ENCODE measurements around the gene DNM1.

Gene DNM1

DNA sequence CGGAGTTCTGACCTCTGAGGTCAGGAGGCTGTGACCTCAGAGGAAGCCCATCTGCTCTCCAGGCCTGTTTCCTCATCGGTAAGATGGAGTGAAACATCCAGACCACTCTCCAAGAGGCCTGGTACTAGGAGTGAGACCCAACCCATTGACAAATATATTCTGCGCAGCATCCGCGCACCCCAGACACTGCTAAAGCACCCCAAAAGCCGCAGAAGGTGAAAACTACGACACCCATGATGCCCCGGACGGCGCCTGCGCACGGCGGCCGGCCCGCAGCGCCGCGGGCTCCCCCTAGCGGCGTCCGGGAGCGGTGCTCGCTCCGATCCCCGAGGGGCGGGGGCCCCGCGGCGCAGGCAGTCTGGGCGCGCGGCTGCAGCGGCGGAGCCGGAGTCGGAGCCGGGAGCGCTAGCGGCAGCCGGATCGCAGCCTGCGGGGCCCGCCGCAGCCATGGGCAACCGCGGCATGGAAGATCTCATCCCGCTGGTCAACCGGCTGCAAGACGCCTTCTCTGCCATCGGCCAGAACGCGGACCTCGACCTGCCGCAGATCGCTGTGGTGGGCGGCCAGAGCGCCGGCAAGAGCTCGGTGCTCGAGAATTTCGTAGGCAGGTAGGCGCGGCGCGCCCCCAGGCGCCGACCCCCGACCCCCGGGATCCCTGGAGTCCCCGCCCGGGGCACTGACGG is at the start of gene DNM1:
DNM1 (plus strand) TSS at position 356 of the 683 bp plus-strand sequence; CDS start at position 448, 92 bp downstream.
- peak; percentile 79 to 82 for DNase-seq

DNA sequence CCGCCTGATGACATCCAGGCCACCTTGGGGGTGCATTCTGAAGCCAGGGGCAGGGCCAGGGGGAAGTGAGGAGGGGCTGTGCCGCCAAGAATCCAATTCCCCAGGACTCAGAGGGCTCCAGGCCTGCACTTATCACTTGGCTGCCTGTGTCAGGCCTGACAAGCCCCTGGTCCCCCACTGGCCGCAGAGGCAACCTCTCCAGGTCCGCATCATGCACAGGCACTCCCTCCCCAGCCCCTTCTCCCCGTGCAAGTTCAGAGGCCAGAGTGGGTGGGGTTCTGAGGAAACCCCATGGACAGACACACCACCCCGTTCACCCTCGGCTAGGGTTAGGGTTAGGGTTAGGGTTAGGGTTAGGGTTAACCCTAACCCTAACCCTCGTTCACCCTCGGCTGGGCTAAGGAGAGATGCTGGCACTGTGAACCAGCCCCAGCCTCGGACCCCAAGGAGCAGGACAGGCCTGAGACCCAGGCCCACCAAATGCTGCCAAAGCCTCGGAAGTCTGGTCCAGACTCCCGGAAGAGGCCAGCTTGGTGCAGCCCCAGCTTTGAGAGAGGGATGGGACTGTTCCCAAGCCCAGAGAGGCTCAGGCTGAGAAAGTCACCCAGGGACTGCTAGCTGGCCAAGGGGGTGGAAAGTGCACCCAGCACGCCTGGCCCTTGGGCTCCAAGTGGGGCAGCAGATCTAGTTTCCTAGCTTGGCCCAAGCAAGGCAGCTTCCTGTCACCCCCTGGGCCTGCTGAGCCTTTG is 49.1 kb upstream of the DNM1 start:
- DNase-seq, result no peak

DNA sequence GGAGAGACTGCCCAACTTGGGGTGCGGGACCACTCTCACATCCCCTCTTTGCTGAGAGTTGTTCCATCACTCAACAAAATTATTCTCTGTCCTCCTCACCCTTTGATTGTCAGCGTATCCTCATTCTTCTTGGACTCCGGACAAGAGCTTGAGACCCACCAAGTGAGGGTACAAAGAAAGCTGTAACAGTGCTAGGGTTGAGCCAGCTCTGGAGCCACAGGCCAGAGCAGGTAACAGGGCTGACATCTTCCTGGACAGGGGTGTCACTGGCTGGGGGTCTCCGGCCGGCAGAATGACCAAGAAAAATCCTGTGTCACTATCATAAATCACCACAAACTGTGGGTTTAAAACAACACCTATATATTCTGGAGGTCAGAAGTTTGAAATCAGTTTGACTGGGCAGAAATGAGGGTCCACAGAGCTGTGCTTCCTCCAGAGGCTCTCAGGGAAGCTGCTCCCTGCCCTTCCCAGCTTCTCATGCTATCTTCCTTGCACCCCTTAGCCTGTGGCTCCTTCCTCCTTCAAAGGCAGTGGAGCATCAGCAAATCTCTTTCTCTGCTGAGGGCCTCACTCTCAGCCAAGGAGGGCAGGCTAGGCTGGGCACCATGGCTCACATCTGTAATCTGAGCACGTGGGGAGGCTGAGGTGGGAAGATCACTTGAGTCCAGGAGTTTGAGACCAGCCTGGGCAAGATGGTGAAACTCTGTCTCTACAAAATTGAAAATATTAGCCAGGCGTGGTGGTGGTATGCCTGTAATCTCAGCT is 47.3 kb upstream of the DNM1 start:
- DNase-seq, result no peak

DNA sequence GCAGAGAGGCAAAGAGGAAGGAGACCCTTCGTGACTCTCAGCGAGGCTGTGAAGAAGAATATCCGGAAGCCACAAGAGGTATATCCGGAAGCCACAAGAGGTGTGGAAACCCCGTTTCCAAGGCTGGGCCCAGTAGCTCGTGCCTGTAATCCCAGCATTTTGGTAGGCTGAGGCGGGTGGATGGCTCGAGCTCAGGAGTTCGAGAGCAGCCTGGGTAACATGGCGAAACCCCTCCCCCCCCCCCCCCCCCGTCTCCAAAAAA is 43.7 kb upstream of the DNM1 start:
- peak; percentile 56 to 72 for DNase-seq

DNA sequence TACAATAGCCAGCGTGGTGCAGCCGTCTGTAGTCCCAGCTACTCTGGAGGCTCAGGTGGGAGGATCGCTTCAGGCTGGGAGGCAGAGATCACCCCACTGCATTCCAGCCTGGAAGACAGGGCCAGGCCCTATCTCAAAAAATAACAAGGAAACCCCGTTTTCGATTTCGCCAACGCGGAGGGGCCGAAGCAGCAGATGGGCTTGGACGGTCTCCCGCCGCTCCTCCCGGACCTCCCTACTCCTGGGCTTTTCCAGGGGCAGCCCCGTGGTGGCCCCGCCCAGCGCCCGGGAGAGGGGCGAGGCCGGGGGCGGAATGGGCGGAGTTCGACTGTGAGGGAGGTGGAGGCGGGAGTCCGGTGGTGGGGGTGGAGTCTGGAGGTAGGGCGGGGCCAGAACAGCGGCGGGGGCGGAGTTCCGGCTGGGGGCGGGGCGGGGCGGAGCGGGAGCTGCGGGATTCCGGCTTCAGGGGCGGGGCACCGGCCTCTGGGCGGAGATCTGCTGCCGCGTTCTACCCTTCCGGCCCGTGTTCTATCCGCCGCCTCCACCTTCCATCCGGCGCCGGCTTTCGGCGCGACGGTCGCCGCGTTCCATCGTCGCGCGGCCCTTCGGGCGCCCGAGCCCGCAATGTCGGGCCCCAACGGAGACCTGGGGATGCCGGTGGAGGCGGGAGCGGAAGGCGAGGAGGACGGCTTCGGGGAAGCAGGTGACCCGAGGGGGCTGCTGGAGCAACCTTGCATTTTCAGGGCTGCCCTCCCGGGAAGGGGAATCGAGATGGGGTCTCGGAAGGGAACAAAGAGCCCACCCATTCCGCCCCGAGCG is 43.2 kb upstream of the DNM1 start, which contains the start of gene BBLN:
BBLN (plus strand) TSS at position 482 of the 819 bp plus-strand sequence; CDS start at position 625, 143 bp downstream.
- DNase-seq, result peak; percentile 92 to 93

DNA sequence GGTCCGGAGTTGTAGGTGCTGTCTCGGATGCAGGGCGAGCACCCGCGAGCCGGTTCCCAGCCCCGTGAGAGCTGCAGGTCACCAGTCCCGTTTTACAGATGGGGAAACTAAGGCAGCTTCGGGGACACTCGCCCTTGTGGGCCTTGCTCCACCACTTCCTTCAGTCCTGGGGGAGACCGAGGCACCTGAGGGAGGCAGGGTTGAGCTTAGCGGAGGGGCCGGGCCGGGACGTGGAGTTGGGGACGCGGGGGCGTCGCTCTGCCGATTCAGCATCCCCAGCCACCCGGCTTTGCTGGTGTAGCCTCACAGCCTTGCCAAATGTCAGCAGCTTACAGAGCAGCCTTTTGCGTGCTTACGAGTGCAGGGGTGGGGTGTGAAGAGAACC is 42.6 kb upstream of the DNM1 start:
- DNase-seq, result peak in 1 of 2 donors; percentile 21

DNA sequence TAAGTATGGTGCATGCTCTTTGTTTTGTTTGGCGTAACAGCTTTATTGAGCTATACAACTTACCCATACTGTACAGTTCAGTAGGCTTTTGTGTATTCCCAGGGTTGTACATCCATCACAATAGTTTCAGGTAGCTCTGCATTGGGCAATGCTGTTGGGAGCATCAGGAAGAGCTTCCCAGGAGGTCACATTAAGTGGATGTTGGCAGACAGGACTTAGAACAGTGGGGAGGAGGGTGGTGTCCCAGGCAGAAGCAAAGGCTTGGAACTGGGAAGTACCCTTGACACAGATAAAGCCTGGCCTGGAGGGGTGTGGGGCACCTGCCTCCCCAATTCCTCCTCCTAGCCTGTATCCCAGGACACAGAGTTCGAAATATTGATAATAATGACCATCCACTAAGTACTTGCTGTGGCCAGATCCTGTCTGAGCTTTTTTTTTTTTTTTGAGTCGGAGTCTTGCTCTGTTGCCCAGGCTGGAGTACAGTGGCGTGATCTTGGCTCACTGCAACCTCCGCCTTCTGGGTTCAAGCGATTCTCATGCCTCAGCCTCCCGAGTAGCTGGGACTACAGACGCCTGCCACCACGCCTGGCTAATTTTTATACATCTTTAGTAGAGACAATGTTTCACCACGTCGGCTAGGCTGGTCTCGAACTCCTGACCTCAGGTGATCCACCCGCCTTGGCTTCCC is 41.8 kb upstream of the DNM1 start:
- DNase-seq, result no peak

DNA sequence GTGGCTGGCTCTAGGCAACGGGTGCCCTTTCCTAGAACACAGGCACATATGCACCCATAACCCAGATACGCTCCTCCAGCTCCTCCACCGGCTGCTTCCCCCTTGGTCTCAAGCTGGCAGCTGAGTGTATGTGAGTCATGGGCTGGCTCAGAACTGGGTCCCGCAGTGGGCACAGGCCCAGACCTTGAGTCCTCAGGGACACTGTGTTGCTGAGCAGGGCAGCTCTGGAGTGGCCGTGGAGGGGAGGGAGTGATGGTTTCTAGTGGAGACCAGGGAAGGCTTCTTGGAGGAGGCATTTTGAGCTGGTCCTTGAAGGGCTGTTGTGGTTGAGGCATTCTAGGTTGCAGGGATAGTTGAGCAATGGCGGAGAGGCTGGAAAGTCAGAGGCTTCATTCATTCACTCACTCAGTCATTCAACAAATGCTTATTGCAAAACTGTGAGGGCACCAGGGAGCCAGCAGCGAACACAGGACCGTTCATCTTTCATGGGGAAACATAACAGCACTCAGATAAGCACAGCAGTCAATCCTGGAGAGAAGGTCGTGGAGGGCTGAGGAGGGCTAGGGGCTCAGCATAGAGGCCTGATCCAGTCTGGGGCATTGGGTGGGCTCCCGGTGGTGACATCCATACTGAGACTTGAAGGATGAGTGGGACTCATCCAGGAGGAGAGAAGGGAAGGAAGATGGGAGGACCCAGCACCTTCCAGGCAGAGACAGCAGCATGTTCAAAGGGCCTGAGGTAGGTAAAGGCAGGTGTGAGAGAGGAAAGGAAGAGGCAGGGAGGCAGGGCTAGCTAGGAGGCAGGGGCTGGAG is 40.8 kb upstream of the DNM1 start:
- DNase-seq, result no peak

DNA sequence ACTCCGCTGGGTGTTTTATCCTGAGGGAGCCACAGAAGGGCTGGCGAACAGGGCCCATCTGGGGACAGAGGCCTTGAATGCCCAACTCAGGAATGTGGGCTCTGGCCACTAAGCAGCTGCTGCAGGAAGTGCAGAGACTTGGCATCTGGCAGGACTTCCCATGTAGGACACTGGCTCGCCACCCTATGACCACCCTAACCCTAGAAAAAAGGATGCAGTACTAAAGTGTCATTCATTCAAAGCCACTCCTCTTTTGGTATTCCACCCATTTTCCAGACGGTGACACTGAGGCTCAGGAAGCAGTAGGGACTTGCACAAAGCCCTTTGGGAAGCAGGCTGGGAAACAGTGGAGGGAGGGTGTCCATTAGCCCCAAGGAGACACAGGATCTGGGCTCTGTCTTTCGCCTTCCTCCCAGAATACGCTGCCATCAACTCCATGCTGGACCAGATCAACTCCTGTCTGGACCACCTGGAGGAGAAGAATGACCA is 40.1 kb upstream of the DNM1 start:
- no peak for DNase-seq

DNA sequence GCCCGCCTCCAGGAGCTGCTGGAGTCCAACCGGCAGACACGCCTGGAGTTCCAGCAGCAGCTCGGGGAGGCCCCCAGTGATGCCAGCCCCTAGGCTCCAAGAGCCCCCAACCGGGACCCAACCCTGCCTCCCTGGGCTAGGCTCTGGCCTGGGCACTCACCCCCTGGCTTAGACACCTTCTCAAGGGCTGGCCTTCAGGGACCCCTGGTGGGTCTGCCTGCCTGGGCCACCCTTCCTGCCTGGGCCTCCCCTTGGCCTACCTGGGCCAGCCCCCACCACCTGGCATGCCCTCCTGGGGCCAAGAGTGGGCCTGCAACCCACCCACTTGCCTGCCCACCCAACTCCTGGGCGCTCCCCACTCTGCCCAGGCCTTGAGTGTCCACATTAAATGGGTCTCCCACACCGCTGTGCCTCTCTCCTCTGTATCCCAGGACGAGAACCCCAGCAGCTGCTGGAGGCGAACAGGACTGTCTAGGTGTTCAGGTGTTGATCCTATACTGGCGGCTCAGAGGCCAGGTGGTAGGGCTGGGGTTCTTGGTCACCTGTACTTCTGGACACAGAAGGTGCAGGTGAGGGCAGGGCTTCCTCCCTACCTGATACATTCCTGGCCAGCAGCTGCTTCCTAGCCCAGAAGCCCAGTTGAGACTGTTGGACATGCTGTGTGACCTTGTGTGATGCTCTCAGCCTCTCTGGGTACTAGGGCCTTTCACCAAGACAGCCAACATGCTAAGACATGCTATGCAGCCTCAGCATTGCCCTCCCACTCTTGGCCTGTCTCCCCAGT is 39.5 kb upstream of the DNM1 start:
- no peak for DNase-seq

DNA sequence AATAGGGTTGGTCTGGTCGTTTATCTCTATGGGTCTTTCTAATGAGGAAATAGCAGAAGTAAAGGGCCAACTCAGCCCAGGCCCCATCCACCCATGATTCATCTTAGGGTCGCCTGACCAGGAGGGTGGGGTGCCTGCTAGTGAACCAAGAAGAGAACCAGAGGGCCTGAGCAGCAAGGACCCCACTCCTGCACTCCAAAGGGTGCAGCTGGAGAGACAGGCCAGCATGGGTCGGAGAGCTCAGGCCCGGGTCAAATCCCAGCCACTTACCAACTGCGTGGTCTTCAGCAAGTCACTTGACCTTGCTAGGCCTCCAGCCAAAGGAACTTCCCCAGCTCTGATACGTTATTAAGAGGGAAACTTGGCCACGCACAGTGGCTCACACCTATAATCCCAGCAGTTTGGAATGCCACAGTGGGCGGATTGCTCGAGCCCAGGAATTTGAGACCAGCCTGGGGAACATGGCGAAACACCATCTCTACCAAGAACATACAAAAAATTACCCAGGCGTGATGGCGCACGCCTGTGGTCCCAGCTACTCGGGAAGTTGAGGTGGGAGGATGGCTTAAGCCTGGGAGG is 38.8 kb upstream of the DNM1 start:
- DNase-seq, result no peak

DNA sequence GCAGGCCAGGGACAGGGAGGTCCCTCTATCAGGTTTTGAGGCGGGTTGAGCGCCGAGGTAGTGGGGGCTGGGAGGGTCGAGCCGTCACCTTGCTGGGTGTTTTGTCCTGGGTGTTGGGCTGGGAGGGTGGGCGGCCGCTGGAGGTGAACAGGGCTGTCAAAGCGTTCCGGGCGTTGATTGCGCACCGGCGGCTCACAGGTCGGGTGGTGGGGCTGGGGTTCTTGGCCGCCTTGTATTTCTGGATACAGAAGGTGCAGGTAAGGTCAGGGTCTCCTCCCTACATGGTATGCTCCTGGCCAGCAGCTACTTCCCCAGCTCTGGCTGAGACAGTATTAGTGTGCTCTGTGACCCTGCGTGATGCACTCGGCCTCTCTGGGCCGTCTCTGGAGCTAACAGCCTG is 37.0 kb upstream of the DNM1 start:
- no peak for DNase-seq

DNA sequence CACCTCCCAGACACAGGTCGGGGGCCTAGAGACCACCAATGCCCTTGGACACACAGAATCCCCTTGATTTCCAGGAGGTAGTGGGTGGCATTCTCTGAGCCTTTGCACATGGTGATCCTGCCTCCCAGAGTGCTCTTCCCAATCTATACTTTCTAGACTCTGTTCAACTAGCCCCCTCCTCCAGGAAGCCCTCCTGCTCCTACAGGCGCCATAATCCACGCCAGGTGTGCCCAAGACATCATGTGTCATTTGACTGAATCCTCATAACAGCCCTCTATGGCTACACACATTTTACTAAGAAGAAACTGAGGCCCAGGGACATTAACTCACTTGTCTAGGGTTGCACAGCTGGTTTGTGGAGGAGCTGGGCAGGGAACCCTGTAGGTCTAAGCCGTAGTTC is 36.0 kb upstream of the DNM1 start:
- no peak for DNase-seq

DNA sequence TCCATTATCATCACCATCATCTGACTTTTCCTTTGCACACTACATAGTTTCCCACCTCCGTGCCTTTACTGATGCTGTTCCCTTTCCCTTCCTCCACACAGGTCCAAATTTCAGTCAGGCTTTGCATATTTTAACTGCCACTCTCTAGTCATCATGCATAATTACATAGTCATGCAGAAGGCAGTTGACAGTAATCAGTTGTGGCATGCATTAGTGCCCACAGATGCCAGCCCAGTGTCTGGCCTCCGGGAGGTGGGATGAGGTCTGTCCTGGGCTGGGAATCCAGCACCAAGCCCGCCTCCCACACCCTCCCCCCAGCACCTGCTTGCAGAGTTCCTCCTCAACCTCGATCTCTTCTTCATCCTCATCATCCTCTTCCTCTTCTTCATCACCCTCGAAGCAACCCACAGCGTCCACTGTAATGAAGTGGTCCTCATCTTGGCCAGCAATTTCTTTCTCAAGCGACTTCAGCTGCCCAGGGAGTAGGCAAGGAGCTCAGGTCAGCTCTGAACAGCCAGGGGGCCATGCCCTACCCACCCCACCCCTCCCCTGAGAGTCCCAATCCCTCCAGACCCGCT is 34.4 kb upstream of the DNM1 start:
- no peak for DNase-seq

DNA sequence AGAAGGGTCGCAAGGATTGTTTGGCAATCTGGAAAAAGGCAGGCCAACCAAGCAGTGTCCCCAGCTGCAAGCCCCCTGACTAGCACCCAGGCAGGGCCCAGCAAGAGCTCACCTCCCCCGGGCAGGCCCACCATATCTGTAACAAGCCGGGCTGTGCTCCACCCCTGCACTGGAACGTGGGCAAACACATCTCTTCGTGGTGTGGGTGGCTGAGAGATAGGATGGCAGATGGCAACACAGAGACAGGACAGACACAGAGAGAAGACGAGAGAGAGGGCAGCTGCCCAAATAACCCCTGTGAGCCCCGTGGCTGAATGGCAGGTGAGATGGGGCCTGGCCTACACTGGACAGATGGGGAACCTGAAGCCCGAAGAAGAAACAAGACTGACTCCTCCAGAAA is 33.7 kb upstream of the DNM1 start:
- no peak for DNase-seq

DNA sequence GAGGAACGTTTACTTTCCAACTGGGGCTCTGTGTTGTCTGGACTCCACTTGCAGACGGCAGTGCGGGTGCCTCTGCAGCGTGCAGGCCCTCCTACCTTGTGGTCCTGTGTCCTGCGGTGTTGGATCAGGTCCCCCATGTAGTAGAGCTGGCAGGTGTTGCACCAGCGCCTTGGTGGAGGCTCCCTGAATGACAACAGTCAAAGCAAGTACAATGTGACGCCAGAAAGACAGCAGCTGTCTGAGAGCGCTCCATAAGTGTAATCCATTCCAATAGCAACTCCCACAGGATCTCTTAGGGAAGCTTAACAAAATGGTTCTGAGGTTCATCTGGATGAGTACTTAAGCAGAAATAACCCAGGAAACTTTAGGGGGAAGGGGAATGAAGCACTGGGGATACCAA is 33.3 kb upstream of the DNM1 start:
- no peak for DNase-seq

DNA sequence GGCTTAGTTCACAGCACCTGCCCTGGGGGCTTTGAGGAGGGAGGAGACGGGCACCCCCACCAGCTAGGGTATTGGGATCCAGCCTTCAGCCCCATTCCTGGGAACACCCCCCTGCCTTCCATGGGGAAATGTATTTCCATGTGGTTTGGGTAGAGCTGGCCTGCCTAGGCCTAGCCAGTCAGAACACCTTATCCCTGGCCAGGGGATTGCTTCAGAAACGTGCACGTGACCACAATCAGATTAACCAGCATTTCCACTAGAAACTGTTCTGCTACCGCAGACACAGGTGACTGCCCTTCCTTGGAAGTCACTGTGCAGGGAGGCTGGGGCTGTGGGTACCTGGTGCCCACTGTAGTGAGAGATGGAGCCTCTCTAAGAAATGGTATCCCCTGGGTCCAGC is 29.1 kb upstream of the DNM1 start:
- no peak for DNase-seq

DNA sequence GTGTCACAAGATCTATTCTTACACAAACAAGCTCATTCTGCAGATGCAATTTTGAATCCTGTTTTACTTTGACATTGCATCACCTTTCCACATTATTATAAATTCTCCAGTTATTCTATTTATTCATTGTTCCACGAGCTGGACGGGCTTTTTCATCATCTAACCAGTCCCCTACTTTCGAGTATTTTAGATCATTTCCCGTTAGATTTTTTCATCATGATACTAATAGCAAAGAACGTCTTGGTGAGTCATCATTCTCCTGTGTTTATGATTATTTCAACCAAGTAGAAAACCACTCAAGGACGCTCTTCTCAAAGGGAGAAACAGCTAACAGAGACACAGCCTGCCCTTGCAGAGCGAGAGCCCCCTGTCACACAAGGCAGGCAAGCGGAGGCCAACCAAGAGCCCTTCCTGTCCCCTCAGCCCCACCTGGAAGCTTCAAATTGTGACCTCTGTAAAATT is 28.0 kb upstream of the DNM1 start:
- no peak for DNase-seq

DNA sequence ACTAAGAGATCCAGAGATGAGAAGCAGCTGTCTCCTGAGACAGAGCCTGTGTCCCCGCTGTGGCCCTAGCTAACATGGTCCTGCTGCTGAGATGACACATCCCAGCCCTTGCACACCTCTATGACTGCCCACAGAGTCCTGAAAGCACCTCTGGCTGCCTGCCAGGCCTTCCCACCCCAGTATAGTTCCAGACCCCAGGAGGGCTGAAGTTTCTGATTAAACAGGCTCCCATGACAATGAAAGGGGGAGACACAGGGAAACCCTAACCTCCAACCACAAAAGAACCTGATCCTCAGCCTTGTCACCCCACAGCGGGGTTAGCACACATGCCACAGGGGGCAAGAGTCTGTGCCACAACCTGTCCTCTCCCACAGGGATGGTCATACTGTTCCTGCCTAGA is 27.5 kb upstream of the DNM1 start:
- DNase-seq, result no peak
